Stomach smooth muscle (tissue), 2 donors: ENCODE data around the gene TRIM69.
"Not testable (repeated sequence)": the region's sequence is repeated elsewhere in the genome, so short reads cannot be mapped to it uniquely, and the experiment has no call there.

ENCODE experiments used
- H3K27ac ChIP-seq: one replicate; pipeline ENCODE4 v1.7.0; 2013; ENCODE audit warnings: mild to moderate bottlenecking, low read length, inconsistent platforms
- H3K27me3 ChIP-seq, 2 donors: one replicate each; pipeline ENCODE4 v1.7.0; 2013; ENCODE audit warnings: low read length in 2 of 2; ENCODE audit not compliant: insufficient read depth in 2 of 2, control insufficient read depth in 1 of 2
- H3K36me3 ChIP-seq, 2 donors: one replicate each; pipeline ENCODE4 v1.7.0; 2013; ENCODE audit warnings: low read length in 2 of 2; ENCODE audit not compliant: control insufficient read depth in 2 of 2, insufficient read depth in 2 of 2
- H3K4me1 ChIP-seq: one replicate; pipeline ENCODE4 v1.7.0; 2013; ENCODE audit warnings: low read length; ENCODE audit not compliant: control insufficient read depth, insufficient read depth
- H3K4me3 ChIP-seq, 2 donors: one replicate each; pipeline ENCODE4 v1.7.0; 2013; ENCODE audit warnings: low read length in 2 of 2
- H3K9ac ChIP-seq, 2 donors: one replicate each; pipeline ENCODE4 v1.7.0; 2013; ENCODE audit warnings: low read length in 2 of 2, mild to moderate bottlenecking in 1 of 2
- H3K9me3 ChIP-seq, 2 donors: one replicate each; pipeline ENCODE4 v1.7.0; 2013; ENCODE audit warnings: low read length in 2 of 2; ENCODE audit not compliant: control insufficient read depth in 2 of 2
- donor health status: healthy.
- donor health status: Pancreatic carcinoma.

Gene TRIM69

GRCh38 chr15:44727485-44728231 lies 8.7 kb upstream of the TRIM69 start:
- H3K4me1 ChIP-seq = peaks cover 12% of the 10 kb centered on the region
- no peaks in the 10 kb centered on the region for H3K9me3 ChIP-seq
- no peaks in the 10 kb centered on the region for H3K27me3 ChIP-seq
- peaks cover 7 to 9% of the 10 kb centered on the region in 2 donors for H3K36me3 ChIP-seq
- peak overlapping the region; percentile 98 for H3K27ac ChIP-seq
- H3K4me3 ChIP-seq = no peak overlapping the region
- H3K9ac ChIP-seq = peak overlapping the region in 1 of 2 donors; percentile 35

- peak overlapping the region in 1 of 2 donors; percentile 99 for H3K4me3 ChIP-seq
Measured at GRCh38 chr15:44728232-44728575, 8.1 kb upstream of the TRIM69 start.

DNA sequence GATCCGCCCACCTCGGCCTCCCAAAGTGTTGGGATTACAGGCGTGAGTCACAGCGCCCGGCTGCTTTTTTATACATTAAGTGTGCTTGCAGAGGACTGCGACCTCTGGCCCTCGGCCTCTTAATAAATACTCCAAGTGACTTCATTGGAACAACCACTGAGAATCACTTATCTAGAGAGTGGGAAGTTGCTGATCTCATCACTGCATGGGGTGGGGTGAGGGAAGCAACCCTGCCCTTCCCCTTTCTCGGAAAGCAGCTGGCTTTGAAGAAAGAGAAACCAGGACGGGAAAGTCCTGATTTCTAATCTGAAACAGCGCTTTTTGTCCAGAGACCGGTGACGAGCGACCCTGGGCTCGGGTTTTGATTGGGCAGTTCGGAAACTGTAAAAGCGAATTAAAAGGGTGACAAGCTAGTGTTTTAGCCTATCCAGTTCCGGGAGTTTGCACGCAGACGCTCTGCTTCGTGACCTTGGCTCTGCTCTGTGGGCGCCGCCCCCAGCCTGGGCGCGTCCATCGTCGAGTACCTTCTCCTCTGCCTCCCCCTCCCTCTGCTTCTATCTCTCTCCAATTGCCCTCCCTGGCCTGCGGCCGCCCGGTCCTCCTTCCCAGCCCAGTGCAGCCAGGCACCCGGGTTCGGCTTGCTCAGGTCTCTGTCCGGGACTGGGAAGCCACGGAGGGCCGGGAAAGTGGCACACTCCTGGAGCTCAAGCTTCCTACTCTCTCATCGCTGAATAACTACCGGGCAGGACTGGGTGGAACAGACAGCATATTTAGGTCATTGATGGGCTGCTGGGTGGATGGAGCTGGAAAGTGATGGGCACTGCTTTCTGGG lies 7.5 kb upstream of the TRIM69 start:
- Histone ChIP-seq H3K36me3 (peaks cover 7 to 9% of the 10 kb centered on the region in 2 donors), H3K4me1 (peaks cover 12% of the 10 kb centered on the region), H3K9me3 (no peaks in the 10 kb centered on the region), H3K27ac (peak overlapping the region; percentile 98), H3K4me3 (peak overlapping the region; percentile 77 to 99), H3K9ac (peak overlapping the region; percentile 87 to 98), H3K27me3 (no peaks in the 10 kb centered on the region)

More at GRCh38 chr15:44728232-44728575, 8.1 kb upstream of the TRIM69 start:
- Histone ChIP-seq H3K9ac (peak overlapping the region; percentile 87 to 98), H3K27ac (peak overlapping the region; percentile 98), H3K4me1 (peaks cover 12% of the 10 kb centered on the region)
- not testable (repeated sequence) for H3K27me3 ChIP-seq, H3K36me3 ChIP-seq, H3K9me3 ChIP-seq

DNA sequence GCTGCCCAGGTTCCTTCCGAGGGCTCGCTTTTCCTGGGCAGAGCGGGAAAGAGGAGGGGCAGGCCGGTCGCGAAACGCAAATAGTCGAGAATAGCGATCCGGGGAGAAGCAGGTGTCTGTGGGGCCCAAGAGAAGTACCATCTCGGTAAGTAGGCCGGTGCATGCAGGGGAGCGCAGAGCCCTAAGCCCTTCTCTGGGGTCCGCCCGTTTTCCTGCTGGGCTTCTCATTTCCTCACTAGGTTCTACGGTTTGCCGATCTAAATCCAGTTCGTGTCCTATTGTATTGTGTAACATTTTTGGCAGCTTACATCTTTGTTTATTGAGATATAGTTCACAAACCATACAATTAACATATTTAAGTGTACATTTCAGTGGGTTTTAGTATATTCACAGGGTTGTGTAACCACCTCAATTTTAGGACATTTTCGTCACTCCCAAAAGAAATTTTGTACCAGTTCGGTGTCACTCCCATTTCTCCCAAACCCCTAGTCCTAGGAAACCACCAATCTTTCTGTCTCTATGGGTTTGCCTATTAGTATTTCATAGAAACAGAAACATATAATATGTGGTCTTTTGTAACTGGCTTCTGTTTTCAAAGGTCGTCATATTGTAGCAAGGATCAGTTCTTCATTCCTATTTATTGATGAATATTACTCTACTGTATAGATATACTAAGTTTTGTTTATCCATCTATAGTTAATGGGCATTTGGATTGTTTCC lies 6.8 kb upstream of the TRIM69 start:
- peak overlapping the region; percentile 77 to 99 for H3K4me3 ChIP-seq
- peaks cover 7 to 9% of the 10 kb centered on the region in 2 donors for H3K36me3 ChIP-seq
- peak overlapping the region; percentile 98 for H3K27ac ChIP-seq
- H3K4me1 ChIP-seq = peaks cover 12% of the 10 kb centered on the region
- peak overlapping the region; percentile 87 to 98 for H3K9ac ChIP-seq
- no peaks in the 10 kb centered on the region for H3K9me3 ChIP-seq
- H3K27me3 ChIP-seq = no peaks in the 10 kb centered on the region

DNA sequence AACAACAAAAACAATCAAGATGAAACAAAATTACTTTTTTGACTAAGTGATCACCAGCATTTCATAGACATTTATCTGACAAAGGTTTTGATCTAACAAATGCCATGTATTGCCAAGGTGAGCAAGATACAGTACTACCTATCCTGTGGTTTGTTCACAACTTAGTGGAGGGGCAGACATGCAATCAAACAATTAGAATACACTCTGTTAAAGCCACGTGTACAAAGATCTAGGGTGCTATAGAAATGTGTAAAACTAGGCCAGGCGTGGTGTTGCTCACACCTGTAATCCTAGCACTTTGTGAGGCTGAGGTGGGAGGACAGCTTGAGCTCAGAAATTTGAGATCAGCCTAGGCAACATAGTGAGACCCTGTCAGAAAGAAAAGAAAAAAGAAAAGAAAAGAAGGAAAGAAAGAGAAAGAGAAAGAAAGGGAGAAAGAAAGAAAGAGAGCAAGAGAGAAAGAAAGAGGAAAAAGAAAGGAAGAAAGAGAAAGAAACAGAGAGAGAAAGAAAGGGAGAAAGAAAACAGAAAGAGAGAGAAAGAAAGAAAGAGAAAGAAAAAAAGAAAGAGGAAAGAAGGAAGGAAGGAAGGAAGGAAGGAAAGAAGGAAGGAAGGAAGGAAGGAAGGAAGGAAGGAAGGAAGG lies 1.4 kb upstream of the TRIM69 start:
- peaks cover 7 to 9% of the 10 kb centered on the region in 2 donors for H3K36me3 ChIP-seq
- no peak overlapping the region for H3K9ac ChIP-seq
- H3K4me1 ChIP-seq = peaks cover 9% of the 10 kb centered on the region
- H3K27me3 ChIP-seq = no peaks in the 10 kb centered on the region
- no peaks in the 10 kb centered on the region for H3K9me3 ChIP-seq
- H3K27ac ChIP-seq = no peak overlapping the region
- H3K4me3 ChIP-seq = no peak overlapping the region

DNA sequence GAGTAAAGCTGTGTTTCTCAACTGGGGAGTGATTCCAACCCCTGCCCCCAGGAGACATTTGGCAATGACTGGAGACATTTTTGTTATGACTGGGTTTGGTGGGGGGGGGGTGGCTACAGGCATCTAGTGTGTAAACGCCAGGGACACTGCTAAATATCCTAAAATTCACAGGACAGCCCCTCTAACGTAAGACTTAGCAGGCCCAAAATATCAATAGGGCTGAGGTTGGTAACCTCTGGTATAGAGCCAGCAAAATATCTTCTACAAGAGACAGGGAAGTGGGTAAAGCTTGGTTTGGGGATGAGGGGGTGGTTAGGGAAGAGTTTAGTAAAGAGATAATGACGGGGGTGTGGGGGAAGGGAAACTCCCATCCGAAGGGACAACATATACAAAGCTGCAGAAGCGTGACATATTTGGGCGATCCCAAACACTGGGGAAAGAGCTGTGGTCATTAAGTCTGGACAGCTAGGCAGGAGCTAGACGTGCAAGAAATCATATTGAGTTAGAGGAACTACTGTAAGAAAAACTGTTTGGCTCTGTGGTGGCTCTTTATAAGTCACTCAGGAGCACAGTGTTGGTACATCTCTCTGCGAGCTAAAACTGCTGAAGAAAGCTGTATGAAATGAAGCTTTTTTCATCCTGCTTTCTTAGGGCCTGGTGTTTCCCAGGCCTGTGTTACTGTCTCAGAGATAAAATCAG lies 697 bp upstream of the TRIM69 start:
- H3K36me3 ChIP-seq = peaks cover 7 to 9% of the 10 kb centered on the region in 2 donors
- H3K9ac ChIP-seq = peak overlapping the region; percentile 5 to 42
- peaks cover 4% of the 10 kb centered on the region for H3K4me1 ChIP-seq
- no peak overlapping the region for H3K4me3 ChIP-seq
- no peak overlapping the region for H3K27ac ChIP-seq
- H3K9me3 ChIP-seq = no peaks in the 10 kb centered on the region
- no peaks in the 10 kb centered on the region for H3K27me3 ChIP-seq

- Histone ChIP-seq H3K36me3 (no peaks in the 10 kb centered on the region), H3K27me3 (no peaks in the 10 kb centered on the region), H3K9ac (no peak overlapping the region), H3K9me3 (no peaks in the 10 kb centered on the region), H3K4me1 (peaks cover 2% of the 10 kb centered on the region), H3K27ac (no peak overlapping the region), H3K4me3 (no peak overlapping the region)
Measured at GRCh38 chr15:44738340-44738984, 2.1 kb downstream of the TRIM69 start.

GRCh38 chr15:44739222-44739847 lies 3.0 kb downstream of the TRIM69 start:
- H3K9ac ChIP-seq, H3K4me3 ChIP-seq, H3K36me3 ChIP-seq, H3K27me3 ChIP-seq, H3K27ac ChIP-seq, H3K4me1 ChIP-seq, H3K9me3 ChIP-seq: not testable (repeated sequence)

GRCh38 chr15:44743454-44743853 lies 7.1 kb downstream of the TRIM69 start:
- not testable (repeated sequence) for H3K9me3 ChIP-seq, H3K27ac ChIP-seq, H3K36me3 ChIP-seq, H3K4me3 ChIP-seq, H3K4me1 ChIP-seq, H3K27me3 ChIP-seq, H3K9ac ChIP-seq
